ENCODE measurements around the gene ABHD1.

ABHD1 gene

DNA sequence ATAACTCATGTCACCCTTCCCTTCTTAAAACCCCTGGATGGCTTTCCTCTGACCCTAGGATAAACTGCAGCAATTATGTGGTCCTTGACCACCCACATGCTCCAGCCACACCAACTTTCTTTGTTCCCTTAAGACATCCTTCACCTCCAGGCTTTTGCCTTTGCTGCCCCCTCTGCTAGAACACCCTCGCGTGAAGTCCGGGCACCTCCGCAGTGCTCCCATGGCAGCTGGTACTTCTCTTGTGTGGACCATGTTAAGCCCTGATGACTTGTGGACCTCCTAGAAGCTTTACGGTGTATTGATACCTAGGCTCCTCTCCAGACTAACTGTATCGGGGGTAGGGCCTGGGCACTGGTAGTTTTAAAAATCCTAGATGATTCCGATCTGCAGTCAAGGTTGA lies 824 bp upstream of the ABHD1 start:
- no peak overlapping the region for H3K27ac ChIP-seq
- TF ChIP-seq, protein P1, sequence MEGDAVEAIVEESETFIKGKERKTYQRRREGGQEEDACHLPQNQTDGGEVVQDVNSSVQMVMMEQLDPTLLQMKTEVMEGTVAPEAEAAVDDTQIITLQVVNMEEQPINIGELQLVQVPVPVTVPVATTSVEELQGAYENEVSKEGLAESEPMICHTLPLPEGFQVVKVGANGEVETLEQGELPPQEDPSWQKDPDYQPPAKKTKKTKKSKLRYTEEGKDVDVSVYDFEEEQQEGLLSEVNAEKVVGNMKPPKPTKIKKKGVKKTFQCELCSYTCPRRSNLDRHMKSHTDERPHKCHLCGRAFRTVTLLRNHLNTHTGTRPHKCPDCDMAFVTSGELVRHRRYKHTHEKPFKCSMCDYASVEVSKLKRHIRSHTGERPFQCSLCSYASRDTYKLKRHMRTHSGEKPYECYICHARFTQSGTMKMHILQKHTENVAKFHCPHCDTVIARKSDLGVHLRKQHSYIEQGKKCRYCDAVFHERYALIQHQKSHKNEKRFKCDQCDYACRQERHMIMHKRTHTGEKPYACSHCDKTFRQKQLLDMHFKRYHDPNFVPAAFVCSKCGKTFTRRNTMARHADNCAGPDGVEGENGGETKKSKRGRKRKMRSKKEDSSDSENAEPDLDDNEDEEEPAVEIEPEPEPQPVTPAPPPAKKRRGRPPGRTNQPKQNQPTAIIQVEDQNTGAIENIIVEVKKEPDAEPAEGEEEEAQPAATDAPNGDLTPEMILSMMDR (IDR thresholded peaks at IDR 0.05): no peak
- TF ChIP-seq ZFX (IDR thresholded peaks at IDR 0.05; ENCODE audit: borderline replicate concordance): no peak

DNA sequence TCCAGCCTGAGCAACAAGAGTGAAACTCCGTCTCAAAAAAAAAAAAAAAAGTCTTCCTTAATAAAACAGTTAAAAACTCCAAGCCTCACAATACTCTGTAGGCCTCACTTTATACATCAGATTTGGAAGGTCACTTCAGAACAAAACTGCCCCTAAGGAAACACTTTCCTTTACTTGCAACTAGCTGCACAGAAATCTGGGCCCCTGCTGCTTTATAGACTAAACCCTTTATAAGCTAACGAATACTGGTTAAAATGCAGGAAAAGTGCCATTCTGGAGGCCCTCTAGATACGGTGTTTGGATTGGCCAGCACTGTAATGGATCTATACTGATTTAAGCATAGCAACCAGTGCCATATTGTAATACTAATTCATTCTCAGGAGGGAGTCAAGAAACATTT lies 1.5 kb downstream of the ABHD1 start:
- no peak overlapping the region for H3K27ac ChIP-seq
- TF ChIP-seq ZFX (IDR thresholded peaks at IDR 0.05; ENCODE audit: borderline replicate concordance): no peak
- TF ChIP-seq, protein P1 (IDR thresholded peaks at IDR 0.05): no peak

DNA sequence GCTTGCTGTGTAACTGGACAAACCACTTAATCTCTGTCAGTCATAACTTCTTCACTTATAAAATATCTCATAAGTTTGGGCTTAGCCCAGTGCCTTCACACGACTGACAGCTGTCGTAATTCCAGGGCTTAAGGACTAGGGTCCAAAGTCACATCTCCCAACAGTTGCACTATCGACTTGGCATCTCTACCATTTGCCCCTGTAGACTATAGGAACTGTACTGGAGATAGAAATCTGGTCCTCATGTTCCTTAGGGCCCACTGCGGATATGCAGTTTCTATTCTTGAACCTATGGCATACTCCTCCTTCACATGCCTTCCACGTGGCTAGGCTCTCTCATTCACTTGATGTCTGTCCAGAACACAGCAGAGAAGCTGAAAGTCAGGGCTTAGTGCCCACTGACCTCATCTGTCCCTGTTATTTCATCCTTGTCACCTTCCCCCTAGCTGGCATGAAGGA lies 2.7 kb downstream of the ABHD1 start:
- no peak overlapping the region for H3K27ac ChIP-seq
- no peak for TF ChIP-seq ZFX (IDR thresholded peaks at IDR 0.05; ENCODE audit: borderline replicate concordance)
- TF ChIP-seq, protein P1 (IDR thresholded peaks at IDR 0.05): no peak

DNA sequence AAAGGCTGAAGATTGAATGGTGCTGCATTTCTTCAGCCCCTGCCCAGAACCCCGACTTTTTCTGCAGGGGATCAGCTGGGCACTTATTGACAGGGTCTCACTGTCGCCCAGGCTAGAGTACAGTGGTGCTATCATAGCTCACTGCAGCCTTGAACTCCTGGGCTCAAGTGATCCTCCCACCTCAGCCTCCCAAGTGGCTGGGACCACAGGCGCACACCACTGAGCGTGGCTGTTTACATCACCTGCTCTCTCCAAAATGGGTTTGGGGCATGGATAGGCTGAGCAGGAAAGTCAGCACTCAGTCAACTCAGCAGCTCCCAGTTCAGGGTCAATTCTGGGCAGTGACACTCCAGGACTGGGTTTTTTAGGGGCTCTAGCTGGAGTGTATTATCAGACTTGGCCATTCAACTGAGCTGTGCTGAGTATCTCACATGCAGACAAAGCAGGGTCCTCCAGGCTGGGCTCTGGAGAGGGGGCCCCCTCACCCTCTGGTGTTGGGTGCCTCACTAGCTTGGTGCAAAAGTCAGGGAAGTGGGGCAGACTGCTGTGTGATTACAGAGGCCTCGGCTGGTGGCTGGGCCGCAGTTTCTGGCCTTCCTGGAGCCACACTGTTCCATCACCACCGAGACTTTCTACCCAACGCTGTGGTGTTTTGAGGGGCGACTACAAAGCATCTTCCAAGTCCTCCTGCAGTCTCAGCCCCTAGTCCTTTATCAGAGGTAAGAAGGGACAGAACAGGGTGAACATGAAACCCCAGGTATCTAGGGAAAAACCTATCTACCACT lies 4.5 kb downstream of the ABHD1 start:
- TF ChIP-seq, protein P1 (IDR thresholded peaks at IDR 0.05): no peak
- no peak for TF ChIP-seq ZFX (IDR thresholded peaks at IDR 0.05; ENCODE audit: borderline replicate concordance)

DNA sequence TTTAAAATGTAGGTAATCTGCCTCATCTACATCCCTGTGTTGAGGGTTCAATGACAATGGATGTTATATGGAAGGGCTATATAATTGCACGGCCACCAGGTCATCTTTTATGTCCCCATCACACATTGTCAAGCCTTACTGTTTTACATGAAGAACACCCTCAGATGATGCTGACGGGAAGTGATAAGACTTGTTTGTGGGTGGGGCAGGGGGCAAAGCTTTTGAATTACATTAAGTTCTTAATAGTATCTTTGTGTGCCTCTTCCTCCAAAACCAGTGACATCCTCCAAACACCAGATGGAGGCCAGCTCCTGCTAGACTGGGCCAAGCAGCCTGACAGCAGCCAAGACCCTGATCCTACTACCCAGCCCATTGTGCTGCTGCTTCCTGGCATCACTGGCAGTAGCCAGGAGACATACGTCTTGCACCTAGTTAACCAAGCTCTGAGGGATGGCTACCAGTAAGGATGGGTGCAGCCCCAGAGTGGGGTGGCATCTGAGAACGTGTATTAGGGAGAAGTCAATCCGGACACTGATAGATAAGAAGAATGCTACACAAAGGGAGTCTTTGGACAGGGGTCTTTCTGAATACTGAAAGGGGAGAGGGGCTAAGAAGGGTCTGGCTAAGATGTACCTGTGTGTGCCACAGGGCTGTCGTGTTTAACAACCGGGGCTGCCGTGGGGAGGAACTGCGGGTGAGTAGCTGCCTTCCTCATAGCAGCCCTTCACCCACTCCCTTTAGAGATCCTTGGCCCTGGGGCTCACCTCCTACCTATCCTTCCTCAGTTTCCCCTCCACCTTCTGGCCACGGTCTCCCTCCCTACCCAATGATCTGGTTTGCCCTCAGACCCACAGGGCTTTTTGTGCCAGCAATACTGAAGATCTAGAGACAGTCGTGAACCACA lies 5.3 kb downstream of the ABHD1 start:
- TF ChIP-seq ZFX (IDR thresholded peaks at IDR 0.05; ENCODE audit: borderline replicate concordance): no peak
- TF ChIP-seq, protein P1 (IDR thresholded peaks at IDR 0.05): no peak
- no peak overlapping the region for H3K27ac ChIP-seq

More for the DNA sequence above, 4.5 kb downstream of the ABHD1 start:
- no peak overlapping the region for H3K27ac ChIP-seq

DNA sequence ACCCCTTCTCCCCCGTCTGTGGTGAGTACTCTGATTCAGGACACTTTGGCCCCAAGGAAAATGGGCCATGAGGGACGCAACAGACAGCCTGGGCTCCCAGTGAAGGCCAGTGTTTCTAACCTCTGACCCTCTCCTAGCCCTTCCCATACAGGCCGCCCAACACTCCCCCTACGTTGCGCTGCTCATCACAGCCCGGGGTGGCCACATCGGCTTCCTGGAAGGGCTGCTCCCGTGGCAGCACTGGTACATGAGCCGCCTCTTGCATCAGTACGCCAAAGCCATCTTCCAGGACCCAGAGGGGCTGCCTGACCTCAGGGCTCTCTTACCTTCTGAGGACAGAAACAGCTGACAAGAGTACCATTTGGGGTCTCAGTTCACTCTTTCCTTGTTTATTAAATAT lies 6.8 kb downstream of the ABHD1 start:
- TF ChIP-seq, protein P1 (IDR thresholded peaks at IDR 0.05): no peak
- no peak for TF ChIP-seq ZFX (IDR thresholded peaks at IDR 0.05; ENCODE audit: borderline replicate concordance)
- H3K27ac ChIP-seq: no peak overlapping the region

All from 22Rv1 (cell line).